Natural killer cell (primary cell): ENCODE measurements around the gene GSG1L. TPM values are rescaled to one million over a fixed set of nuclear protein-coding genes. Genes with fewer than 3 reads are reported as not detected.

Source experiments
- ATAC-seq, 3 donors: fragments of 150-1000 bp in 2 of 3; fragments of 200-7000 bp in 1 of 3; cut with Tn5 transposase; 1 replicate in 1 of 3; 2 replicates in 2 of 3; pipeline ENCODE4 v1.10.0; 2021; ENCODE audit warnings: mild to moderate bottlenecking in 2 of 3, moderate library complexity in 2 of 3
- DNase-seq, 2 donors: peaks; one replicate each; pipeline versions ENCODE4 v3.0.0 to v3.0.0-alpha.2; 2013 to 2021; ENCODE audit warnings: mixed read lengths in 1 of 2
- H3K27ac ChIP-seq: one replicate; pipeline ENCODE4 v1.5.1; 2013; ENCODE audit warnings: mild to moderate bottlenecking, low read length
- H3K27me3 ChIP-seq: one replicate; pipeline ENCODE4 v1.6.1; 2013; ENCODE audit warnings: low read length; ENCODE audit not compliant: control insufficient read depth, insufficient read depth
- H3K36me3 ChIP-seq: one replicate; pipeline ENCODE4 v1.6.1; 2013; ENCODE audit warnings: low read length; ENCODE audit not compliant: control insufficient read depth, insufficient read depth
- H3K4me1 ChIP-seq: one replicate; pipeline ENCODE4 v1.6.1; 2013; ENCODE audit warnings: low read length; ENCODE audit not compliant: control insufficient read depth, insufficient read depth
- H3K4me3 ChIP-seq: one replicate; pipeline ENCODE4 v1.5.1; 2013; ENCODE audit warnings: low read length
- H3K9me3 ChIP-seq: one replicate; pipeline ENCODE4 v1.6.1; 2013; ENCODE audit warnings: low read length; ENCODE audit not compliant: control insufficient read depth, insufficient read depth
- H3K27ac Mint-ChIP-seq, 2 donors: one replicate each; pipeline ENCODE4 v1.8.0; 2022; ENCODE audit warnings: mild to moderate bottlenecking in 2 of 2, mixed read lengths in 2 of 2, moderate library complexity in 1 of 2
- H3K27me3 Mint-ChIP-seq, 2 donors: one replicate each; pipeline ENCODE4 v1.8.0; 2022; ENCODE audit warnings: low read depth in 2 of 2, mixed read lengths in 2 of 2
- H3K36me3 Mint-ChIP-seq: one replicate; pipeline ENCODE4 v1.8.0; 2022; ENCODE audit warnings: mixed read lengths
- H3K4me1 Mint-ChIP-seq, 2 donors: one replicate each; pipeline ENCODE4 v1.8.0; 2022; ENCODE audit warnings: mixed read lengths in 2 of 2
- H3K4me3 Mint-ChIP-seq: one replicate; pipeline ENCODE4 v1.8.0; 2022; ENCODE audit warnings: mild to moderate bottlenecking, moderate library complexity, mixed read lengths
- H3K9me3 Mint-ChIP-seq, 2 donors: one replicate each; pipeline ENCODE4 v1.8.0; 2022; ENCODE audit warnings: mixed read lengths in 2 of 2
- WGBS: methylation state at CpG from one replicate; pipeline ENCODE4 v1.1.7; 2013; ENCODE audit warnings: missing lambda C conversion rate; ENCODE audit not compliant: insufficient coverage; 5-methylcytosine and 5-hydroxymethylcytosine counted together
- intact Hi-C: fragments of 100-400 bp; cut with micrococcal nuclease; formaldehyde crosslinking; loops from one replicate; pipeline ENCODE4 v1.14.2; 2022
- total RNA-seq, 4 donors: library from RNA; stranded (reverse); fragments of 120-200 nt in 1 of 4; gene quantifications; one replicate each; pipeline versions ENCODE4 v1.2.3 to v1.2.4, GENCODE V29; 2013 to 2022
- TF ChIP-seq, protein P1 (sequence below): fragments of 200-600 bp; IDR thresholded peaks from one replicate; pipeline ENCODE4 v1.8.0; 2022; ENCODE audit warnings: antibody characterized with exemption

Gene GSG1L
- total RNA-seq, 3 donors from 2014 or later (not counting 1 experiment from before 2014, with no cell fraction given) = 0.25 TPM; not detected in 2

DNA sequence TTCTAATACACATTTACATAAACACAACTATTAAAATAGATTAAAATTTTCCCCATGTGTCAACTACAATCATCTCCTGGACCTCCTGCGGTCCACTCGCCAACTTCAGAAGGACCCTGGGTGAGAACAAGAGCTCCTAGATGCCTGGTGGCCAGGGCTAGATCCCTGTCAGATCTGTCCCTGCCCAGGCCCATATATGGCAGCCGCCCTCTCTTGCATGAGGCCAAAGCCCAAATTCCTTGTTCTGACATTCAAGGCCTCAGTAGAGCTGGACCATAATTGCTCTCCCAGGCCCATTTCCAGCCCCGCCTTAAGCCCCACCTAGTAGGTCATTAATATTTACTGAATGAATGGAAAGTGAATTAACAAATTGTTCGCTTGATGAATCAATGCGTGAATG lies 275.8 kb downstream of the GSG1L start:
- intact Hi-C loops = no loop called here
- H3K4me1 ChIP-seq = no peaks in the 10 kb centered on the region
- H3K9me3 ChIP-seq = no peaks in the 10 kb centered on the region
- ATAC-seq = no peak
- Mint-ChIP-seq H3K4me3 (no peak overlapping the region), H3K27me3 (no peaks in the 10 kb centered on the region), H3K9me3 (no peaks in the 10 kb centered on the region), H3K27ac (no peak overlapping the region), H3K4me1 (no peaks in the 10 kb centered on the region), H3K36me3 (no peaks in the 10 kb centered on the region)
- H3K4me3 ChIP-seq = no peak overlapping the region
- 95% methylated on average over 5 of the region's 6 CpGs for WGBS
- TF ChIP-seq, protein P1, sequence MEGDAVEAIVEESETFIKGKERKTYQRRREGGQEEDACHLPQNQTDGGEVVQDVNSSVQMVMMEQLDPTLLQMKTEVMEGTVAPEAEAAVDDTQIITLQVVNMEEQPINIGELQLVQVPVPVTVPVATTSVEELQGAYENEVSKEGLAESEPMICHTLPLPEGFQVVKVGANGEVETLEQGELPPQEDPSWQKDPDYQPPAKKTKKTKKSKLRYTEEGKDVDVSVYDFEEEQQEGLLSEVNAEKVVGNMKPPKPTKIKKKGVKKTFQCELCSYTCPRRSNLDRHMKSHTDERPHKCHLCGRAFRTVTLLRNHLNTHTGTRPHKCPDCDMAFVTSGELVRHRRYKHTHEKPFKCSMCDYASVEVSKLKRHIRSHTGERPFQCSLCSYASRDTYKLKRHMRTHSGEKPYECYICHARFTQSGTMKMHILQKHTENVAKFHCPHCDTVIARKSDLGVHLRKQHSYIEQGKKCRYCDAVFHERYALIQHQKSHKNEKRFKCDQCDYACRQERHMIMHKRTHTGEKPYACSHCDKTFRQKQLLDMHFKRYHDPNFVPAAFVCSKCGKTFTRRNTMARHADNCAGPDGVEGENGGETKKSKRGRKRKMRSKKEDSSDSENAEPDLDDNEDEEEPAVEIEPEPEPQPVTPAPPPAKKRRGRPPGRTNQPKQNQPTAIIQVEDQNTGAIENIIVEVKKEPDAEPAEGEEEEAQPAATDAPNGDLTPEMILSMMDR = no peak
- H3K27me3 ChIP-seq = no peaks in the 10 kb centered on the region
- no peak overlapping the region for H3K27ac ChIP-seq
- no peaks in the 10 kb centered on the region for H3K36me3 ChIP-seq
- no peak for DNase-seq

DNA sequence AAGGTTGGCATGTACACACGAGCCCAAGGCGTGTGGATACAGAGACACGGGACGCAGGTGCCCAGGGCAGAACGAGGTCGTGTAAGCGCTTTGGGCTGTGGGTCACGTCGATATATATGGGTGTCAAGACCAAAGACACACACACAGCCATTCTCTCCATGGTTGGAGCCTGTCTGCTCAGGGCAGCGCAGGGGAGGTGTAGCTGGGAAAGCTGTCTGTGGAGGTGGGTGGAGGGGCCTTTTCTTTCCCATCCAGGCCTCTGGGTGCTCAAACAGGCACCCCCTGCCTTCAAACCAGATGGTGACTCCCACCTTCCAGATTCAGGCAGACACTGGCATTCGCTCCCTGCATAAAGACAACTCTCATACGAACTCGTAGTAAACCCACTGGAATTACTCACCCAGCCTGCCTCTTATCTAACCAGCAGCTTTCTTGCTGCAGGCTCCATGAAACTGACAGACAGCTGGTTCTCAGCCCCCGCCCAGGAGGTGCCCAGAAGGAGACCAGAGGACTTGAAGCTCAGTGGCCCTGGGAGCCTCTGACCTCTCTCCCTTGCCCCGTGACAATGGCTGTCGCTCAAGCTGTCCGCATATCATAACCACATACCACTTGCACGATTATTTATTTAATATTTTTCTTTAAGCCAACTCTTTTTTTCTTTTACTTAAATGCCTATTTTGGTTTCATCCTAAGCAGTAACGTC lies 276.4 kb downstream of the GSG1L start:
- WGBS = 90% methylated on average over 18 of the region's 19 CpGs
- H3K27me3 Mint-ChIP-seq = no peaks in the 10 kb centered on the region
- no peaks in the 10 kb centered on the region for H3K9me3 Mint-ChIP-seq

DNA sequence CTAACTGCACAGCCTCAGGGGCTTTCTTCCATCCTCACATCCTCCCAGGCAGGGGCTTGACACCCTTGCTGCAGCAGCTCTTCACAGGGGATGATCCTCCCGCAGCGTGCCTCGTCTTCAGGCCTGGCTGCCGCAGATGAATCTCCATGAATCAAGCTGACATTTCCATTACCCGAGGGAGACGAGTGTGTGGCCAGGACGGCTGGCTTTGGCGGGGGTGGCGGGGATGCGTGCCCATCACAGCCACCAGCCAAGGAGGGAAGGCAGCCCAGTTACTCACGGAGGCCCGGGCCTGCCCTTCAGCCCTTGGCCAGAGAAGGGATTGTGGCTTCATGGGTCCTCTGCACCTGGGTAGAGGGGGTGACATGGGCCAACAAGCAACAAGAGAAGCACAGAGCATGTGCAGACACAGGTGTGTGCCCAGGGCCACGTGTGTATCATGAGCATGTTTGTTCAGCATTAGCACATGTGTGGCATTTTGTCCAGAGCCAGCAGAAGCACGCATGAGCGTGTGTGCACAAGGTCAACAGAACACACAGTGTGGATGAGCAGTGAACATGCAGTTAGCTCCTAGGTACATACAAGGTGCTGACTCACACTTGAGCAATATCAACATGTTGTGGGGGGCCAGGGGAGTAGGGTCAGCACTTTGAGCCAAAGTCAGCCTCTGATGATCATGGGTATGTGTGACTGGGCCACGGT lies 277.1 kb downstream of the GSG1L start:
- H3K9me3 Mint-ChIP-seq = no peaks in the 10 kb centered on the region

More for the DNA sequence above, 276.4 kb downstream of the GSG1L start:
- Histone ChIP-seq H3K4me1 (no peaks in the 10 kb centered on the region), H3K36me3 (no peaks in the 10 kb centered on the region), H3K27me3 (no peaks in the 10 kb centered on the region), H3K4me3 (no peak overlapping the region), H3K9me3 (no peaks in the 10 kb centered on the region), H3K27ac (no peak overlapping the region)
- Mint-ChIP-seq H3K4me3 (no peak overlapping the region), H3K27ac (no peak overlapping the region), H3K36me3 (no peaks in the 10 kb centered on the region), H3K4me1 (no peaks in the 10 kb centered on the region)
- intact Hi-C loops = no loop called here
- ATAC-seq = no peak
- TF ChIP-seq, protein P1 = no peak
- no peak for DNase-seq

More for the DNA sequence above, 277.1 kb downstream of the GSG1L start:
- Histone ChIP-seq H3K27ac (no peak overlapping the region), H3K27me3 (no peaks in the 10 kb centered on the region), H3K4me3 (no peak overlapping the region), H3K9me3 (no peaks in the 10 kb centered on the region), H3K36me3 (no peaks in the 10 kb centered on the region), H3K4me1 (no peaks in the 10 kb centered on the region)
- ATAC-seq (no peak), DNase-seq (no peak)
- H3K4me3 Mint-ChIP-seq = no peak overlapping the region
- H3K27me3 Mint-ChIP-seq = no peaks in the 10 kb centered on the region
- no peaks in the 10 kb centered on the region for H3K4me1 Mint-ChIP-seq
- no peaks in the 10 kb centered on the region for H3K36me3 Mint-ChIP-seq
- intact Hi-C loops = no loop called here
- no peak overlapping the region for H3K27ac Mint-ChIP-seq
- WGBS = 85% methylated on average over 16 of the region's 16 CpGs
- TF ChIP-seq, protein P1 = no peak
